ENCODE data around the gene ARL15.

DNA sequence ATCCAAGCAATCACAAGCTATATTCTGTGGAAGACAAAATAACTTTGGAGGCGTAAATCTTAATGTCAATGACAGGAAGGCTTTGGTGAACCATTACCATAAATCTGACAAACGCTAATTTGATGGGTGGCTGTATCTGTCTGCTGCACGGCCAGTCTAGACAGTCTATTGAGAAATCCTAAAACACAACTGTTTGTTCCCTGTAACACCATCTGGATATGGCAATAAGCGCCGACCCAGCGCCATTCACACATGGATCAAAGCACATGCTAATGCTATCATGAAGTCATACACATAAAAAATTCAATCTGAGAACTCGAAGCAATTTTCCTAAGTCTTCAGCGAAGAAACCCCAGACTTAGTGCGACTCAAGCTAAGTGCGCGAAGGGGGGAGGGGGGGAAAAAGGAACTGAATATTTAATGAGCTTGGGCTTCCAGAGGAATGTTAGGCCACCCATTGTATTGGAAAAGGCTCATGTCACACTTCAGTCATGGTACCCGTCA is 95.1 kb downstream of the ARL15 start:
- TF ChIP-seq, protein P1, sequence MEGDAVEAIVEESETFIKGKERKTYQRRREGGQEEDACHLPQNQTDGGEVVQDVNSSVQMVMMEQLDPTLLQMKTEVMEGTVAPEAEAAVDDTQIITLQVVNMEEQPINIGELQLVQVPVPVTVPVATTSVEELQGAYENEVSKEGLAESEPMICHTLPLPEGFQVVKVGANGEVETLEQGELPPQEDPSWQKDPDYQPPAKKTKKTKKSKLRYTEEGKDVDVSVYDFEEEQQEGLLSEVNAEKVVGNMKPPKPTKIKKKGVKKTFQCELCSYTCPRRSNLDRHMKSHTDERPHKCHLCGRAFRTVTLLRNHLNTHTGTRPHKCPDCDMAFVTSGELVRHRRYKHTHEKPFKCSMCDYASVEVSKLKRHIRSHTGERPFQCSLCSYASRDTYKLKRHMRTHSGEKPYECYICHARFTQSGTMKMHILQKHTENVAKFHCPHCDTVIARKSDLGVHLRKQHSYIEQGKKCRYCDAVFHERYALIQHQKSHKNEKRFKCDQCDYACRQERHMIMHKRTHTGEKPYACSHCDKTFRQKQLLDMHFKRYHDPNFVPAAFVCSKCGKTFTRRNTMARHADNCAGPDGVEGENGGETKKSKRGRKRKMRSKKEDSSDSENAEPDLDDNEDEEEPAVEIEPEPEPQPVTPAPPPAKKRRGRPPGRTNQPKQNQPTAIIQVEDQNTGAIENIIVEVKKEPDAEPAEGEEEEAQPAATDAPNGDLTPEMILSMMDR (IDR thresholded peaks at IDR 0.05), result no peak
- TF ChIP-seq RAD21 (IDR thresholded peaks at IDR 0.05; ENCODE audit: low read length), result no peak

Data from SK-N-SH (cell line).